Loucy (cell line): Measurements from ENCODE around the gene FGFRL1.

ENCODE experiments used
- H2AFZ ChIP-seq: fragments of 200-600 bp; sonication (generic); 2 replicates; pipeline ENCODE4 v1.6.0; 2016; ENCODE audit warnings: antibody characterized with exemption, mild to moderate bottlenecking, low read length, moderate library complexity
- H3F3A ChIP-seq: fragments of 200-600 bp; 2 replicates; pipeline ENCODE4 v1.6.0; 2016; ENCODE audit warnings: antibody characterized with exemption, low read depth, mild to moderate bottlenecking
- H3K27me3 ChIP-seq: fragments of 200-600 bp; sonication (generic); 2 replicates; pipeline ENCODE4 v1.6.1; 2014; ENCODE audit warnings: low read length, mild to moderate bottlenecking; ENCODE audit not compliant: insufficient read depth, poor library complexity, severe bottlenecking
- H3K36me3 ChIP-seq: fragments of 200-600 bp; sonication (generic); 2 replicates; pipeline ENCODE4 v1.6.1; 2016; ENCODE audit warnings: low read length; ENCODE audit not compliant: insufficient read depth
- H3K4me1 ChIP-seq: fragments of 200-600 bp; sonication (generic); 2 replicates; pipeline ENCODE4 v1.5.1; 2014; ENCODE audit warnings: low read length, mild to moderate bottlenecking; ENCODE audit not compliant: insufficient read depth, poor library complexity, severe bottlenecking
- H3K4me2 ChIP-seq: fragments of 200-600 bp; sonication (generic); 2 replicates; pipeline ENCODE4 v1.6.0; 2014; ENCODE audit warnings: antibody characterized with exemption, low read length, low read depth, mild to moderate bottlenecking; ENCODE audit not compliant: poor library complexity, severe bottlenecking
- H3K4me3 ChIP-seq: fragments of 200-600 bp; sonication (generic); 2 replicates; pipeline ENCODE4 v1.5.1; 2014; ENCODE audit warnings: low read length, mild to moderate bottlenecking, mixed read lengths; ENCODE audit not compliant: poor library complexity, severe bottlenecking
- H3K79me2 ChIP-seq: fragments of 200-600 bp; sonication (generic); 2 replicates; pipeline ENCODE4 v1.6.1; 2014; ENCODE audit warnings: low read length; ENCODE audit not compliant: insufficient read depth
- H3K9ac ChIP-seq: fragments of 200-600 bp; sonication (generic); 2 replicates; pipeline ENCODE4 v1.6.0; 2014; ENCODE audit warnings: mild to moderate bottlenecking, low read depth, low read length, moderate library complexity; ENCODE audit not compliant: poor library complexity, severe bottlenecking
- H3K9me2 ChIP-seq: fragments of 200-600 bp; sonication (generic); replicated peaks from 2 replicates; pipeline ENCODE4 v1.6.1; 2016; ENCODE audit warnings: low read depth, low read length, mixed read lengths
- H3K9me3 ChIP-seq: fragments of 200-600 bp; sonication (generic); 2 replicates; pipeline ENCODE4 v1.6.1; 2014; ENCODE audit warnings: mild to moderate bottlenecking, antibody characterized with exemption, low read length, low read depth; ENCODE audit not compliant: insufficient read depth
- H4K20me1 ChIP-seq: fragments of 200-600 bp; sonication (generic); 2 replicates; pipeline ENCODE4 v1.6.0; 2014; ENCODE audit warnings: antibody characterized with exemption, low read length, mild to moderate bottlenecking; ENCODE audit not compliant: insufficient read depth, poor library complexity, severe bottlenecking
- CTCF ChIP-seq: fragments of 200-600 bp; sonication (generic); conservative IDR thresholded peaks from 2 replicates; pipeline ENCODE4 v1.5.1; 2014; ENCODE audit warnings: mild to moderate bottlenecking, antibody characterized with exemption, low read length
- EZH2phosphoT487 ChIP-seq: fragments of 200-600 bp; IDR thresholded peaks from 2 replicates; pipeline ENCODE4 v1.6.1; 2018; ENCODE audit warnings: antibody characterized with exemption, mild to moderate bottlenecking, moderate library complexity, borderline replicate concordance

FGFRL1 gene

GRCh38 chr4:992297-993110, 18.9 kb upstream of the FGFRL1 start:
- peaks cover 4% of the 10 kb centered on the region for H3K4me1 ChIP-seq
- no peaks in the 10 kb centered on the region for H3K9me2 ChIP-seq
- H2AFZ ChIP-seq = no peak overlapping the region
- no peak for TF ChIP-seq CTCF
- H3K4me2 ChIP-seq = no peak overlapping the region
- H4K20me1 ChIP-seq = no peaks in the 10 kb centered on the region
- no peaks in the 10 kb centered on the region for H3K27me3 ChIP-seq
- no peak overlapping the region for H3K4me3 ChIP-seq
- no peaks in the 10 kb centered on the region for H3K9me3 ChIP-seq
- no peak overlapping the region for H3K9ac ChIP-seq
- H3K79me2 ChIP-seq = no peaks in the 10 kb centered on the region
- no peaks in the 10 kb centered on the region for H3F3A ChIP-seq
- no peaks in the 10 kb centered on the region for H3K36me3 ChIP-seq

- Histone ChIP-seq H3K79me2 (no peaks in the 10 kb centered on the region), H3K9ac (no peak within 1 kb of the TSS), H3F3A (no peaks in the 10 kb centered on the region), H3K9me3 (no peaks in the 10 kb centered on the region), H3K4me2 (no peak within 1 kb of the TSS), H3K4me3 (no peak within 1 kb of the TSS), H3K27me3 (no peaks in the 10 kb centered on the region), H3K4me1 (no peaks in the 10 kb centered on the region), H3K9me2 (no peaks in the 10 kb centered on the region), H4K20me1 (no peaks in the 10 kb centered on the region), H2AFZ (no peak within 1 kb of the TSS), H3K36me3 (no peaks in the 10 kb centered on the region)
- TF ChIP-seq CTCF (no peak), EZH2phosphoT487 (no peak)
Observed at GRCh38 chr4:993111-994029, 18.1 kb upstream of the FGFRL1 start, which contains the start of gene SLC26A1. SLC26A1 (minus strand) TSS chr4:993404; CDS start chr4:991703, 1,701 bp downstream.

GRCh38 chr4:995311-996026, 16.0 kb upstream of the FGFRL1 start:
- Histone ChIP-seq H2AFZ (no peak overlapping the region), H3K9me2 (no peaks in the 10 kb centered on the region), H3K36me3 (no peaks in the 10 kb centered on the region), H3K9ac (no peak overlapping the region), H3K4me1 (no peaks in the 10 kb centered on the region), H3K79me2 (no peaks in the 10 kb centered on the region), H3K4me2 (no peak overlapping the region), H4K20me1 (no peaks in the 10 kb centered on the region), H3K27me3 (no peaks in the 10 kb centered on the region), H3K9me3 (no peaks in the 10 kb centered on the region), H3K4me3 (no peak overlapping the region), H3F3A (no peaks in the 10 kb centered on the region)
- no peak for TF ChIP-seq EZH2phosphoT487
- TF ChIP-seq CTCF = no peak
